HG02623 (cell line): ENCODE measurements around the gene GNL3L.
A peak's percentile ranks its signal among the peaks of the same experiment; 100 is the strongest.
"Not testable (repeated sequence)": the region's sequence is repeated elsewhere in the genome, so short reads cannot be mapped to it uniquely, and the experiment has no call there.

Experiments used
- ATAC-seq: cut with Tn5 transposase; IDR thresholded peaks from one replicate; pipeline ENCODE4 v1.9.1; 2021; ENCODE audit warnings: moderate library complexity; ENCODE audit not compliant: unreplicated experiment

The GNL3L gene

GRCh38 chrX:54529552-54530356, at the start of gene GNL3L:
GNL3L (plus strand) TSS chrX:54530219; CDS start chrX:54532567, 2,348 bp downstream.
- ATAC-seq: peak; percentile 86

- no peak for ATAC-seq
These were observed 47.0 kb upstream of the GNL3L start for GRCh38 chrX:54482839-54483593.

GRCh38 chrX:54483946-54484345, 46.1 kb upstream of the GNL3L start:
- ATAC-seq: no peak

GRCh38 chrX:54484666-54485065, 45.4 kb upstream of the GNL3L start:
- ATAC-seq: no peak

GRCh38 chrX:54489819-54490218, 40.2 kb upstream of the GNL3L start:
- not testable (repeated sequence) for ATAC-seq

GRCh38 chrX:54492340-54492739, 37.7 kb upstream of the GNL3L start:
- ATAC-seq: no peak

- no peak for ATAC-seq
These were observed 35.6 kb upstream of the GNL3L start for GRCh38 chrX:54494166-54494988.

- ATAC-seq: no peak
These were observed 34.8 kb upstream of the GNL3L start for GRCh38 chrX:54494989-54495813.

GRCh38 chrX:54495814-54496516, 34.1 kb upstream of the GNL3L start, which contains the start of gene FGD1:
FGD1 (minus strand) TSS chrX:54496234; CDS start chrX:54495432, 802 bp downstream.
- ATAC-seq: no peak

- no peak for ATAC-seq
These were observed 33.5 kb upstream of the GNL3L start for GRCh38 chrX:54496517-54496852.

- no peak for ATAC-seq
These were observed 33.1 kb upstream of the GNL3L start for GRCh38 chrX:54496936-54497335.

GRCh38 chrX:54509400-54509799, 20.6 kb upstream of the GNL3L start:
- no peak for ATAC-seq

- ATAC-seq: no peak
These were observed 868 bp upstream of the GNL3L start for GRCh38 chrX:54529151-54529550.

- ATAC-seq: no peak
These were observed 410 bp downstream of the GNL3L start for GRCh38 chrX:54530357-54530900.

- ATAC-seq: no peak
These were observed 4.3 kb downstream of the GNL3L start for GRCh38 chrX:54534271-54534670.

- ATAC-seq: no peak
These were observed 10.3 kb downstream of the GNL3L start for GRCh38 chrX:54540289-54540688.

GRCh38 chrX:54542239-54542638, 12.2 kb downstream of the GNL3L start:
- ATAC-seq: not testable (repeated sequence)

- no peak for ATAC-seq
These were observed 20.8 kb downstream of the GNL3L start for GRCh38 chrX:54550821-54551220.

- ATAC-seq: no peak
These were observed 21.8 kb downstream of the GNL3L start for GRCh38 chrX:54551801-54552200.
